ENCODE data around the gene NPY.

NPY gene

DNA sequence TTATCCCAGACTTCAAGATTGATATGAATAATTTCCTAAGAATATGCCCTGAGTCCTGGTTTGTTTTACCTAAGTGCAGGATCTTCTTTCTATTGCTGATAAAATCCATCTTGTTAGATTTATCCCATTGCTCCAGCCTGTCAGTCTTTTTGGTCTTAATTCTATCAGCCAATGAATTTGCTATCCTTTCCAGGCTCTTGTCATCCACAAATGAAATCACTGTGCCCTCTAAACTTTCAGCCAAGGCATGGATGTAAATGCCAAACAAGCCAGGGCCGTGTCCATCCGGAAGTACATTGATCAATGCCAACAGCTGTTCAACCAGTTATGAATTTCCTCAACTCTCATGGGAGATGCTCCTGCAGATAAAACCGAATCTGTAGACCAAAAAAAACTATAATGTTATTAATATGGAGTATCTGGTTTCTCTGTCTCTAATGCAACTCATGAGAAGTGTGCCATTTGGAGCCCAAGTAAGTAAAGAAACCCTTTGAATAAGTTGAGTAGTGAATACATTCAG is 40.0 kb downstream of the NPY start:
- no peak for DNase-seq (ENCODE audit: low spot score)
- TF ChIP-seq CTCF (IDR thresholded peaks at IDR 0.05; ENCODE audit: extremely low read depth, insufficient read depth, missing control alignments), result no peak
- in situ Hi-C loops (cut with MboI; ENCODE audit: low pct_unique_long_range_greater_than_20kb, low sequenced_read_pairs, unreplicated experiment), result no loop called here

DNA sequence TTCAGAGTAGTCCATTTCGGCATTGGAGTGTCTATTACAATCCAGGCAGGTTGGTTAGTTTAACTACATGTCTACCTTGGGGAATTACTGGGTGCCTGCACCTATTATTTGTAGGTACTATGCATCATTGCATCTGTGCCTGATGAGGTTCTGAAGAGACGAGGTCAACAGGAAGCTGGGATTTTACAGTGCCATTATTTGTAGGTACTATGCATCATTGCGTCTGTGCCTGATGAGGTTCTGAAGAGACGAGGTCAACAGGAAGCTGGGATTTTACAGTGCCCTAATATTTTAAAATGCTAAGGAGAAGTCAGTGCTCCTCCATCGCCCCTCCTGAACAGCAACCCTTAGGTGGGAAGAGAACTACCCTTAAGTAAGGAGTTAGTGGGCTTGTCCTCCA is 41.7 kb downstream of the NPY start:
- in situ Hi-C loops (cut with MboI; ENCODE audit: low pct_unique_long_range_greater_than_20kb, low sequenced_read_pairs, unreplicated experiment), result no loop called here

GRCh38 chr7:24328050-24328449 is 44.1 kb downstream of the NPY start:
- in situ Hi-C loops (cut with MboI; ENCODE audit: low pct_unique_long_range_greater_than_20kb, low sequenced_read_pairs, unreplicated experiment), result no loop called here
- no peak for TF ChIP-seq CTCF (IDR thresholded peaks at IDR 0.05; ENCODE audit: extremely low read depth, insufficient read depth, missing control alignments)
- DNase-seq (ENCODE audit: low spot score), result no peak

More for the DNA sequence above, 41.7 kb downstream of the NPY start:
- no peak for DNase-seq (ENCODE audit: low spot score)
- no peak for TF ChIP-seq CTCF (IDR thresholded peaks at IDR 0.05; ENCODE audit: extremely low read depth, insufficient read depth, missing control alignments)

GRCh38 chr7:24328894-24329293 is 44.9 kb downstream of the NPY start:
- no peak for TF ChIP-seq CTCF (IDR thresholded peaks at IDR 0.05; ENCODE audit: extremely low read depth, insufficient read depth, missing control alignments)
- in situ Hi-C loops (cut with MboI; ENCODE audit: low pct_unique_long_range_greater_than_20kb, low sequenced_read_pairs, unreplicated experiment), result no loop called here
- DNase-seq (ENCODE audit: low spot score), result no peak

DNA sequence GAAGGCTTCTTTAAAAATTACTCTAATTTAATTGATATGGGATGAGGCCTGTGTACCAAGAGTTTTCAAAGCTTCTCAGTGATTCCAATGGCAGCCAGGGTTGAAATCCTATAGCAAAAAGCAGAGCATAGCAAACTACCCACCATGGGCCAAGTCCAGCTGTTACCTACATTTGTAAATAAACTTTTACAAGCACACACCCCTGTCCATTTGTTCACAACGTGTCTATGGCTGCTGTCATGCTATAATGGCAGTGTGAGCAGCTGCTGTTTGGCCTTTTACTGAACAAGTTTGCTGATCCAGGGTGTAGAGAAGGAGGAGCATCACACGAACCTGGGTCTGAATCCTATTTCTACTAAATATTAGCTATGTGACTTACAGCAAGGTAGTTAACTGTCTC is 50.0 kb downstream of the NPY start:
- in situ Hi-C loops (cut with MboI; ENCODE audit: low pct_unique_long_range_greater_than_20kb, low sequenced_read_pairs, unreplicated experiment), result no loop called here
- no peak for DNase-seq (ENCODE audit: low spot score)
- TF ChIP-seq CTCF (IDR thresholded peaks at IDR 0.05; ENCODE audit: extremely low read depth, insufficient read depth, missing control alignments), result no peak

DNA sequence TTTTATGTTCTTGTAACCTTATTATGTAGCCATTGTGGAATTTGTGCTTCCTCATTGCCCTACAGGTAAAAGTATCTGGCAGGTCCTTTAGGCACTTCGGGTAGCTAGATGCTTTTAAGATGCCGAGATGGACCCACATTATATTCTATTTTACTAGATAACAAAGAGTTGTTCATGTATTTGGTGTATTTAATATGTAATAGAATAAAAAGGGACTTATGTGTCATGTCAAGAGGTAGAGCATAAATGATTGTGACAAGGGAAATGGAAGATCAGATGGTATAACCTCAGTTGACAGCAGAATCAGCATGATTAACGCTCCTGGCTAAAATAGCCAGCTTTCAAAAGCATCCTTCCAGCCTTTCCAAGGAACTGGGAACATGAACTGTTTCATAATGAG is 50.6 kb downstream of the NPY start:
- DNase-seq (ENCODE audit: low spot score), result no peak
- no peak for TF ChIP-seq CTCF (IDR thresholded peaks at IDR 0.05; ENCODE audit: extremely low read depth, insufficient read depth, missing control alignments)
- in situ Hi-C loops (cut with MboI; ENCODE audit: low pct_unique_long_range_greater_than_20kb, low sequenced_read_pairs, unreplicated experiment), result no loop called here

DNA sequence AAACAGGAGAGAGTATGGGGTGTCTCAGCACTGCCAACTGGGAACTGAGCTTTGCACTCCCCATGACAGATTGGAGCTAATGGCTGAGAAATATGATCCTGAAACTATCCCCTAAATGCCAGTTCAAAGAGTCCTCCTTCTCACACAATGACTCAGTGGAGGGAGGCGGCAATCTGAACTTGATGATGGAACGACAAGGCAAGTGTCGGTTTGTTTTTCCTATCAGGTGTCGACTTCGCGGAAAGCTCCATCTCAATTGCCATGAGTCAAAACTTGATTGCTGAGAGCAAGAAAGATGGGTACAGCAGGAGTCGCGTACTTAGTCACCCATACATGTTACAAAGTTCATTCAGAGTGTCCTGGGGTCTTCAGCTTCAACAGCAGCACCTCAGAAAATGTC is 52.5 kb downstream of the NPY start:
- DNase-seq (ENCODE audit: low spot score), result no peak
- TF ChIP-seq CTCF (IDR thresholded peaks at IDR 0.05; ENCODE audit: extremely low read depth, insufficient read depth, missing control alignments), result no peak
- in situ Hi-C loops (cut with MboI; ENCODE audit: low pct_unique_long_range_greater_than_20kb, low sequenced_read_pairs, unreplicated experiment), result no loop called here

Data from GM13977 (cell line).